Smooth muscle cell (in vitro differentiated cells): ENCODE data around the gene PID1. TPM values are rescaled to one million over a fixed set of nuclear protein-coding genes. Genes with fewer than 3 reads are reported as not detected.

Source experiments
- DNase-seq: peaks from one replicate; lab custom pipeline; 2025; ENCODE audit not compliant: unreplicated experiment; lab: John Stamatoyannopoulos, UW
- H2AFZ ChIP-seq: fragments of 200-600 bp; sonication (generic); 2 replicates; pipeline ENCODE4 v1.6.0; 2016; ENCODE audit warnings: antibody characterized with exemption, low read depth, mild to moderate bottlenecking
- H3F3A ChIP-seq: fragments of 200-600 bp; sonication (generic); 2 replicates; pipeline ENCODE4 v1.6.0; 2017; ENCODE audit warnings: antibody characterized with exemption, low read depth
- H3K27ac ChIP-seq: fragments of 200-600 bp; sonication (generic); 2 replicates; pipeline ENCODE4 v1.5.1; 2016; ENCODE audit warnings: low read depth, mild to moderate bottlenecking
- H3K27me3 ChIP-seq: fragments of 200-600 bp; sonication (generic); 2 replicates; pipeline ENCODE4 v1.6.1; 2016; ENCODE audit warnings: low read depth, mild to moderate bottlenecking
- H3K36me3 ChIP-seq: fragments of 200-600 bp; sonication (generic); 2 replicates; pipeline ENCODE4 v1.5.1; 2016; ENCODE audit warnings: low read depth
- H3K4me1 ChIP-seq: fragments of 200-600 bp; sonication (generic); 2 replicates; pipeline ENCODE4 v1.5.1; 2016; ENCODE audit warnings: low read depth
- H3K4me2 ChIP-seq: fragments of 200-600 bp; sonication (generic); 2 replicates; pipeline ENCODE4 v1.6.0; 2016; ENCODE audit warnings: mild to moderate bottlenecking
- H3K4me3 ChIP-seq: fragments of 200-600 bp; sonication (generic); 2 replicates; pipeline ENCODE4 v1.5.1; 2016; ENCODE audit warnings: mild to moderate bottlenecking
- H3K79me2 ChIP-seq: fragments of 200-600 bp; sonication (generic); 2 replicates; pipeline ENCODE4 v1.6.0; 2016; ENCODE audit warnings: low read depth, mild to moderate bottlenecking
- H3K9ac ChIP-seq: fragments of 200-600 bp; sonication (generic); 2 replicates; pipeline ENCODE4 v1.6.0; 2016; ENCODE audit warnings: low read depth
- H3K9me3 ChIP-seq: fragments of 200-600 bp; sonication (generic); replicated peaks from 2 replicates; pipeline ENCODE4 v1.5.1; 2016; ENCODE audit warnings: low read depth
- H4K20me1 ChIP-seq: fragments of 200-600 bp; sonication (generic); 2 replicates; pipeline ENCODE4 v1.6.0; 2016; ENCODE audit warnings: low read depth
- WGBS: methylation state at CpG from one replicate; pipeline ENCODE4 v1.1.7; 2016; ENCODE audit warnings: low lambda C conversion rate; 5-methylcytosine and 5-hydroxymethylcytosine counted together
- polyA plus RNA-seq: library from polyadenylated mRNA; unstranded; fragments of >200 nt; fragmentation: Nextera tagmentation; extraction: Ambion mirVana; gene quantifications from 2 replicates; pipeline ENCODE4 v1.2.1, GENCODE V29; 2016
- total RNA-seq: library from RNA; depleted of rRNA; stranded (reverse); fragments of >200 nt; gene quantifications from 2 replicates; pipeline ENCODE4 v1.2.3, GENCODE V29; 2014
- TF ChIP-seq, protein P1 (sequence below): fragments of 200-600 bp; sonication (generic); IDR thresholded peaks from 2 replicates; pipeline ENCODE4 v1.5.1; 2017; ENCODE audit warnings: borderline replicate concordance, mild to moderate bottlenecking, antibody characterized with exemption; ENCODE audit not compliant: insufficient read depth, poor library complexity, severe bottlenecking

The PID1 gene
- total and polyA plus RNA-seq, 2 experiments from 2014 or later: 18.1 to 45.3 TPM

DNA sequence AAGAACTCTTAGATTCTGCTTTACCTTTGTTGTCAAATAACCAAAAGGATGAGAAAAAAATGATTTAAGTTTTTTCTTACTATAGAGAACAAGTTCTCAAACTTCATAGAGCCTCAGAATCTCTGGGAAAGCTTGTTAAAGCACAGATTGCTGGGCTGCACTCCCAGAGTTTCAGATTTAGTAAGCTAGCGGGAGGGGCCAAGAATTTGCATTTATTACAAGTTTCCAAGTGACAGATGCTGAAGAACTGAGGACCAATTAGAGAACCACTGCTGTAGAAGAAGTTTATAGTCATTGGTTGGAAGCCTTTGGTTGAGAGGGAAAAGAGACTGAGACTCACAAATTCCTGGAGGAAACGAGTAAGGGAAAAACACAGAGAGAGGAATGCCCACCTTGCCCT, 32.1 kb downstream of the PID1 start:
- TF ChIP-seq, protein P1, sequence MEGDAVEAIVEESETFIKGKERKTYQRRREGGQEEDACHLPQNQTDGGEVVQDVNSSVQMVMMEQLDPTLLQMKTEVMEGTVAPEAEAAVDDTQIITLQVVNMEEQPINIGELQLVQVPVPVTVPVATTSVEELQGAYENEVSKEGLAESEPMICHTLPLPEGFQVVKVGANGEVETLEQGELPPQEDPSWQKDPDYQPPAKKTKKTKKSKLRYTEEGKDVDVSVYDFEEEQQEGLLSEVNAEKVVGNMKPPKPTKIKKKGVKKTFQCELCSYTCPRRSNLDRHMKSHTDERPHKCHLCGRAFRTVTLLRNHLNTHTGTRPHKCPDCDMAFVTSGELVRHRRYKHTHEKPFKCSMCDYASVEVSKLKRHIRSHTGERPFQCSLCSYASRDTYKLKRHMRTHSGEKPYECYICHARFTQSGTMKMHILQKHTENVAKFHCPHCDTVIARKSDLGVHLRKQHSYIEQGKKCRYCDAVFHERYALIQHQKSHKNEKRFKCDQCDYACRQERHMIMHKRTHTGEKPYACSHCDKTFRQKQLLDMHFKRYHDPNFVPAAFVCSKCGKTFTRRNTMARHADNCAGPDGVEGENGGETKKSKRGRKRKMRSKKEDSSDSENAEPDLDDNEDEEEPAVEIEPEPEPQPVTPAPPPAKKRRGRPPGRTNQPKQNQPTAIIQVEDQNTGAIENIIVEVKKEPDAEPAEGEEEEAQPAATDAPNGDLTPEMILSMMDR: no peak
- no peak overlapping the region for H2AFZ ChIP-seq
- H3K4me1 ChIP-seq: no peaks in the 10 kb centered on the region
- peaks cover 8% of the 10 kb centered on the region for H3K9me3 ChIP-seq
- H3K27ac ChIP-seq: no peak overlapping the region
- no peak overlapping the region for H3K4me3 ChIP-seq
- 73% methylated on average over 2 of the region's 2 CpGs for WGBS
- peaks cover 45% of the 10 kb centered on the region for H3K79me2 ChIP-seq
- H4K20me1 ChIP-seq: peaks cover 54% of the 10 kb centered on the region
- H3K27me3 ChIP-seq: no peaks in the 10 kb centered on the region
- H3F3A ChIP-seq: no peaks in the 10 kb centered on the region
- peaks cover 15% of the 10 kb centered on the region for H3K36me3 ChIP-seq
- no peak overlapping the region for H3K4me2 ChIP-seq
- no peak for DNase-seq
- H3K9ac ChIP-seq: no peak overlapping the region

DNA sequence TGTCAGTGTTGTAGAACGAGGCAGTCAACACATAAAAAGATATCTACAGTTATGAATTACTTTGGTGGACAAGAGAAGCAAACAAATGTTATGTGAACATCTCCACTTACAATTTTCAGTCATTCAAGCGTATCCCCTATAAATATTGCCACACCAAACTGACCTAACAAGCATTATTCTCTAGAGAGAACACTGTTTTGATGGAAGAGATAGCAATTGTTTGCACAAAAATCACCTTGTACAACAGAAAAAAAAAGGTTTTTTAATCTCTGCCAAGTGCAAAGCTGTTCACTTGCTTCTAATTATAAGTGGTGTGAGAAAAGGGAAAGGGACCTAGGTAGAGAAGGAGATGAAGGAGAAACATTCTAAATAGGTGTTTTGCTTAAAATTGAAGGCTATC, 33.8 kb downstream of the PID1 start:
- Histone ChIP-seq H3K27me3 (no peaks in the 10 kb centered on the region), H3K9ac (no peak overlapping the region), H3K27ac (no peak overlapping the region), H3K79me2 (peaks cover 41% of the 10 kb centered on the region), H3K4me3 (no peak overlapping the region), H3K9me3 (peaks cover 8% of the 10 kb centered on the region), H3K36me3 (peaks cover 15% of the 10 kb centered on the region), H2AFZ (no peak overlapping the region), H3K4me2 (no peak overlapping the region), H3K4me1 (no peaks in the 10 kb centered on the region), H3F3A (no peaks in the 10 kb centered on the region), H4K20me1 (peaks cover 61% of the 10 kb centered on the region)
- WGBS: 47% methylated on average over 2 of the region's 2 CpGs
- TF ChIP-seq, protein P1: no peak
- DNase-seq: no peak

DNA sequence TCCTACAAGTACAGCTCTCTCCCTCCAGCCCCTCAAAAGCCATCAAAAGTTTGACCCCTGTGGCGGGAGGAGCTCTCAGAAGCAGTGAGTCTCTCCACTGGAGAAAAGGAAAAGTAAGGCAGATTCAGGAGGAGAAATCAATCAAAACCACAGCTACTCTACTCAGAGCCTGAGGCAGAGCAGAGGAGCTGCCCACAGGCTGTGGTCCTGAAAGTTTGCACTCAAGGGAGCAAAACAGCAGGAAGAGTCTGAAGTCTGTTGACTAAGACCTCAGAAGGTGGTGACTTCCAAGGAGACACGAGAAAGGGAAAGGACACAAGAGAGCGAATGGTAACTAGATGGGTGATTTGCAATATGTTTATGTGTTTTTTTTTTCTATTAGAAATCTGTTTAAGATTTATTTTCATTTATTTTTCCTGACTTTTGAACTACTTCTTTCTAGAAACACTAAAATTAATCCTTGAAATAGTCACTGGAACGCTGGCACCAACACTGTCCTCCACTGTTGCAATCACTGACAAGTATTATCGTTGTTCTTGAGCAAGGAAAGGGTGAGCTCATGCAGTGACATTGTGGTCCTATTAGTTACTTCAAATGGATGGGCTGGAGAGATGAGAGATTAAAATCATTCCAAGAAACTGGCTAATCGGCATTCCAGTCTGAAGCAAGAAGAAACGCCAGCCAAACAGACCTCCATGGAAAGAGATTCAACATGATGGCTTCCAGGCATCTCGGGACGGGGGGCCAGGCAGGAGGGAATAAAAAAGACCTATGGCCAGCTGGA, 35.8 kb downstream of the PID1 start:
- Histone ChIP-seq H3K4me3 (no peak overlapping the region), H4K20me1 (peaks cover 78% of the 10 kb centered on the region), H3K4me1 (no peaks in the 10 kb centered on the region), H2AFZ (no peak overlapping the region), H3K36me3 (no peaks in the 10 kb centered on the region), H3K9me3 (no peaks in the 10 kb centered on the region), H3K79me2 (peaks cover 35% of the 10 kb centered on the region), H3K9ac (no peak overlapping the region), H3K4me2 (no peak overlapping the region), H3K27me3 (no peaks in the 10 kb centered on the region), H3K27ac (no peak overlapping the region), H3F3A (no peaks in the 10 kb centered on the region)
- TF ChIP-seq, protein P1: no peak
- DNase-seq: no peak
- WGBS: 64% methylated on average over 9 of the region's 9 CpGs

DNA sequence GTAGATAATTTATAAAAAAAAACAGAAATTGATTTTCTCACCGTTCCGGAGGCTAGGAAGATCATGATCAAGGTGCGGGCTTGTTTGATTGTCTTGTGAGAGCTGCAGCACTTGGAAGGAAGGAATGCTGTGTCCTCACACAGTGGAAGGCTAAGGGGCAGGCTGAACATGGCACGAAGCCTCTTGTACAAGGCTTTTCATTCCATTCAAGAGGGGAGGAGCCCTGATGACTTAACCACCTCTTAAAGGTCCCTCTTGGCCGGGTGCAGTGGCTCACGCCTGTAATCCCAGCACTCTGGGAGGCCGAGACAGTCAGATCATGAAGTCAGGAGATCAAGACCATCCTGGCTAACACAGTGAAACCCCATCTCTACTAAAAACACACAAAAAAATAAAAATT, 39.2 kb downstream of the PID1 start:
- peaks cover 78% of the 10 kb centered on the region for H4K20me1 ChIP-seq
- TF ChIP-seq, protein P1: no peak
- H3K79me2 ChIP-seq: peaks cover 33% of the 10 kb centered on the region
- no peaks in the 10 kb centered on the region for H3K27me3 ChIP-seq
- peaks cover 4% of the 10 kb centered on the region for H3K36me3 ChIP-seq
- no peak overlapping the region for H3K9ac ChIP-seq
- no peak for DNase-seq
- H3K4me3 ChIP-seq: no peak overlapping the region
- H3K27ac ChIP-seq: no peak overlapping the region
- 77% methylated on average over 7 of the region's 7 CpGs for WGBS
- no peaks in the 10 kb centered on the region for H3K9me3 ChIP-seq
- no peaks in the 10 kb centered on the region for H3F3A ChIP-seq
- H3K4me2 ChIP-seq: no peak overlapping the region
- no peaks in the 10 kb centered on the region for H3K4me1 ChIP-seq
- no peak overlapping the region for H2AFZ ChIP-seq
